Left lung (tissue), 10 donors: ENCODE measurements around the gene LAMC3. TPM values are rescaled to one million over a fixed set of nuclear protein-coding genes. Genes with fewer than 3 reads are reported as not detected.

Experiments
- ATAC-seq: fragments of 200-7000 bp; cut with Tn5 transposase; one replicate; pipeline ENCODE4 v1.9.1; 2020; ENCODE audit warnings: moderate library complexity
- DNase-seq, 4 donors: peaks; one replicate each; pipeline ENCODE4 v3.0.0-alpha.2; 2013 to 2020
- H3K27ac ChIP-seq, 2 donors: fragments of 200-600 bp; sonication (generic) in 1 of 2; one replicate each; pipeline versions ENCODE4 v1.5.0 to v1.8.0; 2020 to 2021
- H3K27me3 ChIP-seq, 2 donors: fragments of 200-600 bp; sonication (generic) in 1 of 2; one replicate each; pipeline versions ENCODE4 v1.5.0 to v1.8.0; 2020 to 2021
- H3K36me3 ChIP-seq, 2 donors: fragments of 200-600 bp; sonication (generic) in 1 of 2; one replicate each; pipeline versions ENCODE4 v1.5.0 to v1.8.0; 2020 to 2021
- H3K4me1 ChIP-seq, 2 donors: fragments of 200-600 bp; one replicate each; pipeline ENCODE4 v1.8.0; 2021
- H3K4me3 ChIP-seq, 2 donors: fragments of 200-600 bp; sonication (generic) in 1 of 2; one replicate each; pipeline versions ENCODE4 v1.5.0 to v1.8.0; 2020 to 2021; ENCODE audit warnings: mild to moderate bottlenecking in 1 of 2
- H3K9me3 ChIP-seq, 2 donors: fragments of 200-600 bp; sonication (generic) in 1 of 2; one replicate each; pipeline versions ENCODE4 v1.5.0 to v1.8.0; 2020 to 2021
- CTCF ChIP-seq, 2 donors: fragments of 200-600 bp; sonication (generic) in 1 of 2; IDR thresholded peaks; one replicate each; pipeline versions ENCODE4 v1.5.0 to v1.8.0; 2021; ENCODE audit warnings: antibody characterized with exemption in 2 of 2
- intact Hi-C, 2 donors: fragments of 100-400 bp; cut with DNase I; formaldehyde crosslinking; loops; one replicate each; pipeline versions ENCODE4 v1.11.2 to v1.14.2; 2022
- polyA plus RNA-seq, 6 donors: library from polyadenylated mRNA; unstranded; fragments of 120-200 nt; gene quantifications; one replicate each; pipeline ENCODE4 v1.2.1, GENCODE V29; 2013; ENCODE audit not compliant: insufficient read length in 6 of 6
- total RNA-seq, 2 donors: library from RNA; stranded (reverse); fragmentation: NEBNext Ultra II Directional; extraction: Animal tissue kit (Norgen Biotek cat#: 25700); gene quantifications; one replicate each; pipeline ENCODE4 v1.2.1, GENCODE V29; 2021
- donor health status: DM: no; HTN: yes; CAD: no.
- donor health status: DM: no; HTN: no; CAD: no.

LAMC3 gene
- total and polyA plus RNA-seq, 8 donors, result 9.2 to 25.5 (median 14.3) TPM

- DNase-seq (no peak), ATAC-seq (no peak)
- Histone ChIP-seq H3K4me1 (peaks cover 0 to under 1% of the 10 kb centered on the region in 2 donors), H3K36me3 (no peaks in the 10 kb centered on the region), H3K27ac (no peak overlapping the region), H3K4me3 (no peak overlapping the region), H3K27me3 (peaks cover 0 to 48% of the 10 kb centered on the region in 2 donors), H3K9me3 (no peaks in the 10 kb centered on the region)
- TF ChIP-seq CTCF (IDR thresholded peaks at IDR 0.05), result no peak
- intact Hi-C loops, result no loop called here
These were observed 42.9 kb downstream of the LAMC3 start for GRCh38 chr9:131051592-131052517.

GRCh38 chr9:131053896-131054295, 44.9 kb downstream of the LAMC3 start:
- no peaks in the 10 kb centered on the region for H3K36me3 ChIP-seq
- DNase-seq, result no peak
- no peak for ATAC-seq
- H3K4me1 ChIP-seq, result no peaks in the 10 kb centered on the region
- no peaks in the 10 kb centered on the region for H3K9me3 ChIP-seq
- intact Hi-C loops, result no loop called here
- H3K4me3 ChIP-seq, result no peak overlapping the region
- H3K27me3 ChIP-seq, result peaks cover 0 to 38% of the 10 kb centered on the region in 2 donors
- H3K27ac ChIP-seq, result no peak overlapping the region
- no peak for TF ChIP-seq CTCF (IDR thresholded peaks at IDR 0.05)

GRCh38 chr9:131056781-131057506, 48.0 kb downstream of the LAMC3 start:
- Histone ChIP-seq H3K9me3 (no peaks in the 10 kb centered on the region), H3K4me3 (no peak overlapping the region), H3K27ac (no peak overlapping the region), H3K4me1 (no peaks in the 10 kb centered on the region), H3K27me3 (peaks cover 0 to 20% of the 10 kb centered on the region in 2 donors), H3K36me3 (no peaks in the 10 kb centered on the region)
- DNase-seq (no peak), ATAC-seq (no peak)
- no peak for TF ChIP-seq CTCF (IDR thresholded peaks at IDR 0.05)
- intact Hi-C loops, result loop anchor here in 1 of 2 donors (5.0 kb wide), 1 partner anchor 280 kb away; no protein-coding TSS in a partner anchor

GRCh38 chr9:131060900-131061630, 52.1 kb downstream of the LAMC3 start:
- Histone ChIP-seq H3K4me3 (no peak overlapping the region), H3K9me3 (no peaks in the 10 kb centered on the region), H3K4me1 (no peaks in the 10 kb centered on the region), H3K27me3 (peaks cover 0 to 6% of the 10 kb centered on the region in 2 donors), H3K27ac (no peak overlapping the region), H3K36me3 (no peaks in the 10 kb centered on the region)
- no peak for TF ChIP-seq CTCF (IDR thresholded peaks at IDR 0.05)
- ATAC-seq, result no peak
- DNase-seq, result no peak
- intact Hi-C loops, result no loop called here
